Astrocyte of the cerebellum (primary cell): ENCODE results near the gene TMEM131L.
"Not testable (repeated sequence)": the region's sequence is repeated elsewhere in the genome, so short reads cannot be mapped to it uniquely, and the experiment has no call there.

Source experiments
- DNase-seq: peaks from one replicate; pipeline ENCODE4 v3.0.0-alpha.2; 2011; ENCODE audit warnings: low read depth
- H3K4me3 ChIP-seq: 2 replicates; pipeline ENCODE4 v1.5.1; 2011; ENCODE audit warnings: mild to moderate bottlenecking, low read depth, low read length, moderate library complexity
- in situ Hi-C: cut with HindIII; loops from 2 replicates; pipeline ENCODE4 v1.10.0; 2017; ENCODE audit warnings: low sequenced_read_pairs
- TF ChIP-seq, protein P1 (sequence below): IDR thresholded peaks from 2 replicates; pipeline ENCODE4 v1.5.1; 2012; ENCODE audit warnings: low read length, low read depth, moderate library complexity, mild to moderate bottlenecking; ENCODE audit errors: missing control alignments

TMEM131L gene

DNA sequence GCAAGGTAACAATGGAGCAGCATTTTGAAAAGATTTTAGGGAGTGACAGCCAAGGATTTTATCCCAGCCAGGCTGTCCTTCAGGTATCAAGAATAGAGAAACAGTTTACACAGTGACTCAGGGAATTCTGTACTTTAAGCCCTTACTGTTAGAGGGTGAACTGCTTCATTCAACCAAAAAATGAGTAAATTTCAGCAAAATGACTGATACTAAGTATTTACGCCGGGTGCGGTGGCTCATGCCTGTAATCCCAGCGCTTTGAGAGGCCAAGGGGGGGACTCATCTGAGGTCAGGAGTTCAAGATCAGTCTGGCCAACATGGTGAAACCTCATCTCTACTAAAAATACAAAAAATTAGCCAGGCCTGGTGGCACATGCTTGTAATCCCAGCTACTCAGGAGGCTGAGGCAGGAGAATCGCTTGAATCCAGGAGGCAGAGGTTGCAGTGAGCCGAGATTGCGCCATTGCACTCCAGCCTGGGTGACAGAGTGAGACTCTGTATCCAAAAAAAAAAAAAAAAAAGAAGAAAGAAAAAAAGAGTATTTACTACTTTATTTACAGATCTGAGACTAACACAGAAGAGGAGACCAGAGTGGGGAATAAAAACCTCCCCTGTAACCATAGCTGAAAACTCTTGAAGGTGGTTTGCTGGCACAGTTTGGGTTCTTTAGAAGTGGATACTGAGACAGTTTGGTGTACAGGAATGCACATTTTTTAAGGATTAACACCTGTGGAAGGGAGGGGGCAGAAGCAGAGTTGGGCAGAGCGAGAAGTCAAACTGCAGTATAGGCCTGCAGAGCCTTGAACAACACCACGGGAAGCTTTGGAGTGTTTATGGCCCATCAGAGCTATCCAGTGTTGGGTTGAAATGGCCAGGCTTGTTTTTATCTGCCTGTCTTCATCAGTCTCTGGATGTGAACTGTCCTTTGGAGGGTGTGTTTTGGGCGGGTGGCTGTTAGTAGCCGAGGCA is 40.5 kb downstream of the TMEM131L start:
- TF ChIP-seq, protein P1, sequence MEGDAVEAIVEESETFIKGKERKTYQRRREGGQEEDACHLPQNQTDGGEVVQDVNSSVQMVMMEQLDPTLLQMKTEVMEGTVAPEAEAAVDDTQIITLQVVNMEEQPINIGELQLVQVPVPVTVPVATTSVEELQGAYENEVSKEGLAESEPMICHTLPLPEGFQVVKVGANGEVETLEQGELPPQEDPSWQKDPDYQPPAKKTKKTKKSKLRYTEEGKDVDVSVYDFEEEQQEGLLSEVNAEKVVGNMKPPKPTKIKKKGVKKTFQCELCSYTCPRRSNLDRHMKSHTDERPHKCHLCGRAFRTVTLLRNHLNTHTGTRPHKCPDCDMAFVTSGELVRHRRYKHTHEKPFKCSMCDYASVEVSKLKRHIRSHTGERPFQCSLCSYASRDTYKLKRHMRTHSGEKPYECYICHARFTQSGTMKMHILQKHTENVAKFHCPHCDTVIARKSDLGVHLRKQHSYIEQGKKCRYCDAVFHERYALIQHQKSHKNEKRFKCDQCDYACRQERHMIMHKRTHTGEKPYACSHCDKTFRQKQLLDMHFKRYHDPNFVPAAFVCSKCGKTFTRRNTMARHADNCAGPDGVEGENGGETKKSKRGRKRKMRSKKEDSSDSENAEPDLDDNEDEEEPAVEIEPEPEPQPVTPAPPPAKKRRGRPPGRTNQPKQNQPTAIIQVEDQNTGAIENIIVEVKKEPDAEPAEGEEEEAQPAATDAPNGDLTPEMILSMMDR = no peak
- H3K4me3 ChIP-seq = no peak overlapping the region
- no peak for DNase-seq
- in situ Hi-C loops = no loop called here

DNA sequence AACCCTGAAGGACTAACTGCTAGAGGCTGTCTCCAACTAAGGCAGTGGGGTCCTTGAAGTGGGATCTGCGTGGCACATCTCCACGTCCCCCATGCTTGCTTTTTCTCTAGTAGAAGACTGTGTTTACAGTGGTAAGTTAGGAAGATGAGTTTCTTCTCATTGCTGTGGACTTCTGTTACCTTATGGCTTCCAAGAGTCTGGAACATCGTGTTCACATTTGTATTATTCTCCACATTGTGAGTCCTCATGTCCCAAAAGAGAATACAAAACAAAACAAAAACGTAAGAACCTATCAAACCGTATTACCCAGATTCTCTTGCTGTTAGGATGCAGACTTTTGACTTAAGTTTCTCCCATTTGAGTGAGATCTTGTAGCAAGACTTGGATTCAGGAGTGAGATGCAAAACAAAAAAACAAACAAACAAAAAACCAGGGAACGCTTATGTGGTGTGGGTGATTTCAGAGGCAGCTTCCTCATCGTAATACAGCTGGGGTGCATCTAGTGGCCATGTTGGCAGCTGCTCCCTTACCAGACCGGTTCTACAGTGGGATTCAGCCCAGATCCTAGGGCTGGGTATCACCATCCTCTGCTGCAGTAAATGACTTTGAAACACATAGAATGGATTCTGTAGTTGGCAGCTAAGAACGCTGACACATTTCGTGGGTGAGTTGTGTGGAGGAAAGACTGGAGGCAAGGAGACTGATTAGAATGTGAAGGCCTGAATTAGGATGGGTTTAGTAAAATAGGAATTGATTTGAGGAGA is 41.3 kb downstream of the TMEM131L start:
- no peak overlapping the region for H3K4me3 ChIP-seq
- in situ Hi-C loops = no loop called here
- TF ChIP-seq, protein P1 = no peak
- no peak for DNase-seq

GRCh38 chr4:153509212-153509611 is 43.1 kb downstream of the TMEM131L start:
- in situ Hi-C loops = not testable (repeated sequence)

DNA sequence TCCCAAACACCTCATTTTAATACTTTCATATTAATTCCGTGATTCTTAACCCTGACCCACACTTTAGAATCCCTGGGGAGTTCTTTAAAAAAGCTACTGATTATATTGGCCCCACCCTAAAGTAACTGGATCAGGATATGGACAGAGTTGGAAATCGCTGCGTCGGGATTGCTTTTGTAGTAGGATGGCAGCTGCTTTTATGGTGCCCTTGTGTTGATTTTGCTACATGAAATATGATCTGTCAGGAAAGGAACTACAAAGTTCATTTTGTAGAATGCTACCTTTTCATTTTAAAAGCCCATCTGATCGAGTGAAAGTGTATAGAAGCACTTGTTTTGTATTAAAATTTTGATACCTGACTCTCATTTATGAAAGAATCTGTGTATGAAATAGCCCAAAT is 43.6 kb downstream of the TMEM131L start:
- H3K4me3 ChIP-seq = no peak overlapping the region
- TF ChIP-seq, protein P1 = no peak
- in situ Hi-C loops = no loop called here

More at GRCh38 chr4:153509212-153509611, 43.1 kb downstream of the TMEM131L start:
- DNase-seq, H3K4me3 ChIP-seq: not testable (repeated sequence)

DNA sequence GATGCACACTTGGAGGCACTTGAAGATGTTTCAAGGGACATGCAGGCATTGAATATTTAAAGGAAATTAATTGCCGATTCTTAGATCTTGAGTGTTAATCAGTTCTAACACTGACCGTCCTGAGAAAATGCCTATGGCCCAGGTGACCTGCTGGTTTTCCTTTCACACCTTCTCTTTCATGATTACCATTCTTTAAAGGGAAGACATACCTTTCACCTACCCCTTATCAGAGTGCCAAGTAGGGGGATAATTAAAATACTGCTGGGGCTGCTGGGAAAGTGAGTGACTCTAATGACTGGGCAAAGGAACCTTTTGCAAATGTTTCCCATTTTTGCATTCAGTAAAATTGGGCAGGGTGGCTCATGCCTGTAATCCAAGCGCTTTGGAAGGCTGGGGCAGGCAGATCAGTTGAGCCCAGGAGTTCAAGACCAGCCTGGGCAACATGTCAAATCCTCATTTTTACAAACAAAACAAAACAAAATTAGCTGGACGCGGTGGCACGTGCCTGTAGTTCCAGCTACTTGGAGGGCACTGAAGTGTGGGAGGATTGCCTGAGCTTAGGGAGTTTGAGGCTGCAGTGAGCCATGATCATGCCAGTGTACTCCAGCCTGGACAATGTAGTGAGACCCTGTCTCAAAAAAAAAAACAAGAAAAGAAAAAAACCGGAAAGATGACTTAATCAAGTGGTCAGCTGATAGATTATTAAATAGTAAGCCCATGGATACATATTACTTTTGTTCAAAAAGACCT is 44.3 kb downstream of the TMEM131L start:
- no peak overlapping the region for H3K4me3 ChIP-seq
- no peak for DNase-seq
- in situ Hi-C loops = no loop called here
- TF ChIP-seq, protein P1 = no peak

More for the DNA sequence above, 43.6 kb downstream of the TMEM131L start:
- DNase-seq = no peak

DNA sequence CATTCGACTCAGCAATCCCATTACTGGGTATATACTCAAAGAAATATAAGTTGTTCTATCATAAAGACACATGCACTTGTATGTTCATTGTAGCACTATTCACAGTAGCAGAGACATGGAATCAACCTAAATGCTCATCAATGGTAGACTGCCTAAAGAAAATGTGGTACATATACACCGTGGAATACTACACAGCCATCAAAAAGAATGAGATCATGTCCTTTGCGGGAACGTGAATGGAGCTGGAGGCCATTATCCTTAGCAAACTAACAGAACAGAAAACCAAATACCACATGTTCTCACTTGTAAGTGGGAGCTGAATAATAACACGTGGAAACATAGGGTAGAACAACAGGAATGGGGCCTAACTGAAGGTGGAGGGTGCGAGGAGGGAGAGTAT is 44.9 kb downstream of the TMEM131L start:
- TF ChIP-seq, protein P1 = no peak
- no peak for DNase-seq
- in situ Hi-C loops = no loop called here
- H3K4me3 ChIP-seq = no peak overlapping the region
